Breast epithelium (tissue), 4 donors: ENCODE results near the gene TNIP1. TPM values are rescaled to one million over a fixed set of nuclear protein-coding genes. Genes with fewer than 3 reads are reported as not detected.

Experiments used
- DNase-seq, 2 donors: peaks; one replicate each; pipeline ENCODE4 v3.0.0-alpha.2; 2019; ENCODE audit warnings: low spot score in 2 of 2
- H3K27ac ChIP-seq, 2 donors: fragments of 200-600 bp; sonication (generic) in 1 of 2; one replicate each; pipeline ENCODE4 v1.5.1; 2016 to 2019; ENCODE audit warnings: mild to moderate bottlenecking in 1 of 2
- H3K27me3 ChIP-seq, 2 donors: fragments of 200-600 bp; sonication (generic) in 1 of 2; one replicate each; pipeline versions ENCODE4 v1.5.1 to v1.6.0; 2017 to 2019; ENCODE audit warnings: control low read depth in 1 of 2, mild to moderate bottlenecking in 1 of 2
- H3K36me3 ChIP-seq: fragments of 200-600 bp; one replicate; pipeline ENCODE4 v1.5.1; 2019
- H3K4me1 ChIP-seq, 2 donors: fragments of 200-600 bp; sonication (generic); one replicate each; pipeline ENCODE4 v1.5.1; 2016 to 2019; ENCODE audit warnings: control low read depth in 1 of 2
- H3K4me3 ChIP-seq, 3 donors: fragments of 200-600 bp; sonication (generic); 1 replicate in 2 of 3; 2 replicates in 1 of 3; pipeline ENCODE4 v1.5.1; 2016 to 2019; ENCODE audit warnings: mild to moderate bottlenecking in 3 of 3, moderate library complexity in 2 of 3
- H3K9me3 ChIP-seq, 2 donors: fragments of 200-600 bp; sonication (generic) in 1 of 2; one replicate each; pipeline ENCODE4 v1.5.1; 2016 to 2019; ENCODE audit warnings: control low read depth in 1 of 2
- POLR2A ChIP-seq: fragments of 450-650 bp; IDR thresholded peaks from one replicate; pipeline ENCODE4 v1.6.1; 2016; ENCODE audit warnings: antibody characterized with exemption, mild to moderate bottlenecking, moderate library complexity
- POLR2AphosphoS5 ChIP-seq, 3 donors: sonication (generic); formaldehyde crosslinking; IDR thresholded peaks; one replicate each; pipeline ENCODE4 v1.6.1; 2017; ENCODE audit warnings: antibody characterized with exemption in 3 of 3
- intact Hi-C: fragments of 100-400 bp; cut with DNase I; formaldehyde crosslinking; loops from one replicate; pipeline ENCODE4 v1.15.1; 2023; ENCODE audit warnings: low total_unique reads
- total RNA-seq, 3 donors: library from RNA; depleted of rRNA; stranded (reverse); fragments of >200 nt; gene quantifications; one replicate each; pipeline ENCODE4 v1.1.0, GENCODE V29; 2016
- TF ChIP-seq, protein P1 (sequence below), 3 donors: fragments of 450-650 bp; IDR thresholded peaks; one replicate each; pipeline ENCODE4 v1.5.1; 2016 to 2017; ENCODE audit warnings: antibody characterized with exemption in 3 of 3, mild to moderate bottlenecking in 3 of 3, moderate library complexity in 3 of 3

TNIP1 gene
- total RNA-seq, 3 donors from 2014 or later, result 65.3 to 221 (median 91.8) TPM

DNA sequence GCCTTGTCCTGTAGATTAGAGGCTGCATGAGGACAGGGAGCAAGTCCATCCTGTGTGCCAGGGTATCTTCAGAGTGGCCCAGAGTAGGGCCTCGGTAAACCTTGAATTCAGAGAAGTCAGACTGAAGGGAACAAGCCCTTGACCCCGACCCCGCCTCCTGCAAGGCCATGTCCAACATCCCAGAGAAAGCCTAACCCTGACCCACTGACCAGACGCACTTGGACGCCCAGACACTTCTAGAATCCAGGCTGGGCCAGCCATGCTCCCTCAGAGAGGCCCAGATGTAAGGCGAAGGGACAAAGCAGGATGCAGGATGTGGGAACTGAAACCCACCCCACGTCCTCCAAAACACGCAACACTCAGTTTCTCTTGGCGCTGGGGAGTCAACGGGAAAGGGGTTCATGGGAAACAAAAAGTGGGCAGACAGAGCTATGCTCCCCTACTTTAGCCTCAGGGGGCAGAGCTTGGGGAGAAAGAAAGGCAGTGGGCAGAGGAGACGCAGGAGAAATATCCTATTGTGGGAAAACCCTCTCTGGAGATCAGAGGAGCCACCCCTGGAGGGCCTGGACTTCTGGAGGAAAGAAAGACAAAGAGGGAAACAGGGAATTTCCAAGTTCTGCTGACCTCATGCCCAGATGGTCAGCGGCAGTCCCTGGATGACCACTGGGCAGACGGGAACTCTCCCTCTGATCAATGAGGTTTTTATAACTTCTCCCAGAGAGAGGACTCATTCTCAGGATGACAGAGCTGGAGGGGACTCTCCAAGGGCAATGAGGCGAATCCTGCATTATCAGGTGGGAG is 13.0 kb downstream of the TNIP1 start:
- H3K9me3 ChIP-seq, result no peaks in the 10 kb centered on the region
- H3K27me3 ChIP-seq, result no peaks in the 10 kb centered on the region
- TF ChIP-seq, protein P1, sequence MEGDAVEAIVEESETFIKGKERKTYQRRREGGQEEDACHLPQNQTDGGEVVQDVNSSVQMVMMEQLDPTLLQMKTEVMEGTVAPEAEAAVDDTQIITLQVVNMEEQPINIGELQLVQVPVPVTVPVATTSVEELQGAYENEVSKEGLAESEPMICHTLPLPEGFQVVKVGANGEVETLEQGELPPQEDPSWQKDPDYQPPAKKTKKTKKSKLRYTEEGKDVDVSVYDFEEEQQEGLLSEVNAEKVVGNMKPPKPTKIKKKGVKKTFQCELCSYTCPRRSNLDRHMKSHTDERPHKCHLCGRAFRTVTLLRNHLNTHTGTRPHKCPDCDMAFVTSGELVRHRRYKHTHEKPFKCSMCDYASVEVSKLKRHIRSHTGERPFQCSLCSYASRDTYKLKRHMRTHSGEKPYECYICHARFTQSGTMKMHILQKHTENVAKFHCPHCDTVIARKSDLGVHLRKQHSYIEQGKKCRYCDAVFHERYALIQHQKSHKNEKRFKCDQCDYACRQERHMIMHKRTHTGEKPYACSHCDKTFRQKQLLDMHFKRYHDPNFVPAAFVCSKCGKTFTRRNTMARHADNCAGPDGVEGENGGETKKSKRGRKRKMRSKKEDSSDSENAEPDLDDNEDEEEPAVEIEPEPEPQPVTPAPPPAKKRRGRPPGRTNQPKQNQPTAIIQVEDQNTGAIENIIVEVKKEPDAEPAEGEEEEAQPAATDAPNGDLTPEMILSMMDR (IDR thresholded peaks at IDR 0.05), result no peak
- TF ChIP-seq POLR2AphosphoS5 (IDR thresholded peaks at IDR 0.05) (no peak), POLR2A (no peak)
- no peaks in the 10 kb centered on the region for H3K4me1 ChIP-seq
- no peaks in the 10 kb centered on the region for H3K36me3 ChIP-seq
- intact Hi-C loops, result no loop called here
- peak overlapping the region in 1 of 2 donors; percentile 66 for H3K27ac ChIP-seq
- DNase-seq, result no peak
- H3K4me3 ChIP-seq, result no peak overlapping the region

DNA sequence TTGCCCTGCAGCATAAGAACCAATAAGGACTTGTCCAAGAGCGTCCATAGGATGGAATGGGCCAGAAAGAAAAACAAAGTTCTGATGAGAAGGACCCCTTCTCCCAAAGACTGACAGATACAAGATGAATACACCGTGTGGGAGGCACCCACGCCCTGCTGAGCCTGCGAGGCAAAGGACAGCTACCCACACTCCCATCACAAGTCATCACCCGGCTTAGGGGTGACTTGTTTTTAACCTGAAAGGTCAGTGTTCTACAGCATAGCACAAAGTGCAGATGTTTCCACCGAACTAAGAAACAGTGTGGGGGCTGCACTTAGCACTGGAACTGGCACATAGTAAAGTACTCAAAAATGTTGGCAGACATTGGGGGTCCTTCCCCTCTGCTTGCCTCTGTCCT is 13.9 kb downstream of the TNIP1 start:
- TF ChIP-seq POLR2AphosphoS5 (IDR thresholded peaks at IDR 0.05) (no peak), POLR2A (no peak)
- TF ChIP-seq, protein P1 (IDR thresholded peaks at IDR 0.05), result no peak
- intact Hi-C loops, result no loop called here
- no peaks in the 10 kb centered on the region for H3K4me1 ChIP-seq
- no peaks in the 10 kb centered on the region for H3K36me3 ChIP-seq
- DNase-seq, result no peak
- no peaks in the 10 kb centered on the region for H3K9me3 ChIP-seq
- H3K27me3 ChIP-seq, result no peaks in the 10 kb centered on the region
- H3K4me3 ChIP-seq, result no peak overlapping the region
- no peak overlapping the region for H3K27ac ChIP-seq

DNA sequence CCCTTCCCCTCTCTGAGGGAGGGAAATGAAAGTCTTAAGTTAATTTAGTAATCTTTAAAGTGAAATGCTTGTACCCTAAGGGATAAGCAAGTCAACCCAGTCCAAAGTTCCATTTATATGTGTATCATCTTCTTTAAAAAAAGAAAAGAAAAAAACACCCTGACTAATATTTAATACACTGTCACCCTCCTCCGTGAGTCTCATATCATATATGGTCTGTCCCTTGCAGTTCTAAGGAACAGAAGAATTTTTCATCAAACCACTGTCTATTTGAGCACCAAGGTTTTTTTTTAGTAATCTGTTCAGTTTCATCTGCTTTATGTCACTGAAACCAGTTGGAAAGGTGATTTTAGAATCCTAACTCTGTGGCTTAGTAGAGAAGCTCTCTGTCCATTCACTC is 15.2 kb downstream of the TNIP1 start:
- Histone ChIP-seq H3K27me3 (no peaks in the 10 kb centered on the region), H3K27ac (no peak overlapping the region), H3K4me1 (no peaks in the 10 kb centered on the region), H3K9me3 (no peaks in the 10 kb centered on the region), H3K36me3 (no peaks in the 10 kb centered on the region), H3K4me3 (no peak overlapping the region)
- intact Hi-C loops, result no loop called here
- TF ChIP-seq POLR2A (no peak), POLR2AphosphoS5 (IDR thresholded peaks at IDR 0.05) (no peak)
- TF ChIP-seq, protein P1 (IDR thresholded peaks at IDR 0.05), result no peak
- no peak for DNase-seq

DNA sequence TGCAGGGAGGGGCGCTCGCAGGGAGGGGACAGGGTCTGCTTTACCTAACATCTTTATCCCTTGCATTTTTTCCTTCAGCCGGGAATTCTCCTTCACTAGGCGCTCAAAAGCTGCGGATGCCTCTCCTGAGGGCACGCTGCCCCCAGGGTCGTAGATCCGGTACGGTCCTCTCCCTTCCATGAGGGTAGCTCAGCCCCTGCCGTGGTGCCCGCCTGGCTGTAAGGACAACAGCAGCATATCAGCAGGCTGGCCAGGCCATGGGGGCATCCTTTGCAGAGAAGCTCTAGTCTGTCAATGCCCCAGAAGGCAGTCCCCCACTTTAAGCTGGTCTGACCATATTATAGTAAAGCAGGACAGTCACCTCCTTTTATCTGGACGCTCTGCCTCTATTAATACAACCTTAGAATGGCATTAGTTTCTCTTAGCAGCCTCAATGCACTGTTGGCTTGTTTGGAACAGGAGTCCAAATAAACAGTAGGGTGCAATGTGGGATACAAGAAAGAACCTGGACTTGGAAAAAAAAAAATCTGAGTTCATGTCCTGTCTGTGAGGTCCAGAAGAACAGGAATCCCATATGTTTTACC is 15.8 kb downstream of the TNIP1 start:
- Histone ChIP-seq H3K4me3 (no peak overlapping the region), H3K9me3 (no peaks in the 10 kb centered on the region), H3K4me1 (no peaks in the 10 kb centered on the region), H3K27ac (no peak overlapping the region), H3K36me3 (no peaks in the 10 kb centered on the region), H3K27me3 (no peaks in the 10 kb centered on the region)
- intact Hi-C loops, result no loop called here
- TF ChIP-seq, protein P1 (IDR thresholded peaks at IDR 0.05), result no peak
- TF ChIP-seq POLR2A (no peak), POLR2AphosphoS5 (IDR thresholded peaks at IDR 0.05) (no peak)
- no peak for DNase-seq
